NOMO-1 (cell line): ENCODE measurements around the gene VWA7.
A peak's percentile ranks its signal among the peaks of the same experiment; 100 is the strongest.

ENCODE experiments used
- DNase-seq, 2 experiments: peaks; one replicate each; lab custom pipeline; 2025; ENCODE audit not compliant: unreplicated experiment in 2 of 2; lab: John Stamatoyannopoulos, UW

VWA7 gene

DNA sequence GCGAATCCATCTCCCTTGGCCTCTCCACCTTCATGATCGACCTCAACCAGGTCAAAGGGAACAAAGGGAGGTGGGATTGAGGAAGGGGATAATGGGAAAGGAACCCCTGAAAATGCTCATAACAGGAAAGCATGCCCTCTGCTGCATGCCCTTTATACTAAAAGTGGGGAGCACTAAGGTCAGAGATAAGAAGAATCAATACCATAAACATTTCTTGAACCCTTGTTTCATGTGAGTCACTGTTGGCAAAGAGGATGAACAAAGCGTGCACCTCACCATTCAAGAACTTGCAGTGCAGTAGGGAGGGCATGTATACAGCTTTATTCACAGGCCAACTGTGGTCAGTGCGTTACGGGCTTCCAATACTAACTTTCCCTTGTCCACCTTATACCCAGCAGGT is 16.3 kb downstream of the VWA7 start:
- no peak for DNase-seq

DNA sequence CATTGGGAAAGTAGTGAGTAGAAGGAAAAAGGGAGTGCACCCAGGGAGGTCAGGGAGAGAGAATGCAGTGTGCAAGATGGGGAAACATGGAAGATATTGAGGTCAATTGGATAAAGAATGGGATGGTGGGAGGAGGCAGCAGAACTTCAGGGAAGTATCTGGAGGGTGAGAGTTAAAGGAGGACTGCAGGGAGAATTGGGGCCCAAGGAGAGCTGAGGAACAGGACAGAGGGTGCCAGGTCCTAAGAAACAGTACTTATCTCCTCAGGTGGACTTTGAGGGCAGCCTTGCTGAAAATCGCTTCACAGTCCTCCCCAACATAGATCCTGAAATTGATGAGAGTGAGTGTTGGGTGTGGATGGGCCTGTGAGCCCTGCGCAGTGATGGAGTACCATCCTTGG is 18.8 kb downstream of the VWA7 start:
- no peak for DNase-seq

DNA sequence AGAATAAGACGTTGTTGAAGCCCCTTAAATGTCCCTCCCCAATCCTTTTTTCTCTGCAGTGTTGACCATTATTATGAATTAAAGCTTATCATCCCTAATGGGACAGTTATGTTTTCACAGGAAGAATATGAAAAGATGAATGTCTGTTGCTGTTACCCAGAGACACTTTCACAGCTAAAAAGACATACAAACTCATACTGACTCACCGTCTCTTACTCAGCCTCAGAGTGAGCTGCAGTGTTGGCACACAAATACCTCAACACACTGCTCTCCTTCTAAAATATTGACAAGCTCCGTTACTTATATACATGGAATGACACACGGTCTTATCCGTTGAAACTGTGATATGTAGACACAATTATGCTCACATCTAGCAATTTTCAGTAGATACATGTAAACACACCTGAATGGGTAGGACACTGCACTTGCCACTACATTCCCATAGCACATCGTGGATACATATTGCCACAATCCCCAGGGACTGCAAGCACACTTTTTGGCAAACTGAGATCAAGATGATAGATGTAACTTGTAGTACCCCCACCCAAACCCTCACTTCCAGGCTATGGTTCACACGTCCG is 24.3 kb downstream of the VWA7 start:
- DNase-seq: no peak

DNA sequence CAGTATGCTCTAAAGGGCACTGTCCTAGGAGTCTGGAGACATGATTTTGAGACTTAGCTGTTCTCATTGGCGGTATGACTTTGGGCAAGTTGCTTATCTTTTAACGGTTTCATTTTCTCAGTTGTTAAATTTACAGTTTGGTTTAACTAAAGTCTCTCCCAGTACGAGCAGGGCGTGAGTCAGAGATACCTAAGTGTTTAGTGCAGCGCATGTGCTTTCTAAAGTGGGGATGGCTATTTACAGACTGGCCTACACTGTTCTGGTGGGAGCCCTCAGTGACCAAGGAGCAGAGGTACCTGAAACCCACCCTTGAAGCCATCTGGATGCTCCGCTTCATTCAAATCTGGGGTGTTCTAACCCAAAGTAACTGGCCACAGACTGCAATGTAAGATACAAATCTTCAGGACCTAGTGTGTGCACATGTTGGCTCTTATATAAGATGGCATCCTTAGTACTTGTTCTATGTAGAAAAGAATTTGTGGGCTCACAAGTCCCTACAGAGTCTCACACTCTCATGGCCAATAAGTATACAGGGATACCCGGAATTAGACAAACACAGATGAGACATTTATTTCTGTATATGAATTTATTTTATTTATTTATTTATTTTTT is 26.6 kb downstream of the VWA7 start:
- no peak for DNase-seq

DNA sequence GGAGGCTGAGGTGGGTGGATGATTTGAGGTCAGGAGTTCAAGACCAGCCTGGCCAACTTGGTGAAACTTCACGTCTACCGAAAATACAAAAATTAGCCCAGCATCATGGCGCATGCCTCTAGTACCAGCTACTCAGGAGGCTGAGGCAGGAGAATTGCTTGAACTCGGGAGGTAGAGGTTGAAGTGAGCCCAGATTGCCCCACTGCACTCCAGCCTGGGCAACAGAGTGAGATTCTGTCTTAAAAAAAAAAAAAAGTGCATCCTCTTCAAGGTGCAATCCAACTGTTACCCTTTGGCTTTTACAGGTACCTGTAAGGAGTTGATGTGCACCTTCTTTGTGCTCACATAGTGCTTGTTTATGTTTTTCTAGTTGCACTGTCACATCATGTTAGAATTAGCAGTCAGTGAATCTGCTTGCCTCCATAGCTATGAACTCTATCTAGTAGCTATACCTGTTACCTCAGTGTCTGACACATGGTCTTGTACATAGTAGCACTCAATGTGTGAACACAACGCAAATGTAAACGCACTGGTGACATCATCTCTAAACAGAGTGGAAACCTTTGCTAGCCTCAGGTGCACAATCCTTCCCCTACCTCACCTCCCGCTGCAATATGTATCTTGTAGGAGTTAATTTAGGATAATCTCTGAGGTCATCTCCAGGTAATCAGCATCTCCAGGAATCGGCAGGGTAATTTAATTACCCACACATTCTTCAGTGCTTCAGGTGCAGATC is 27.7 kb downstream of the VWA7 start:
- DNase-seq: no peak

DNA sequence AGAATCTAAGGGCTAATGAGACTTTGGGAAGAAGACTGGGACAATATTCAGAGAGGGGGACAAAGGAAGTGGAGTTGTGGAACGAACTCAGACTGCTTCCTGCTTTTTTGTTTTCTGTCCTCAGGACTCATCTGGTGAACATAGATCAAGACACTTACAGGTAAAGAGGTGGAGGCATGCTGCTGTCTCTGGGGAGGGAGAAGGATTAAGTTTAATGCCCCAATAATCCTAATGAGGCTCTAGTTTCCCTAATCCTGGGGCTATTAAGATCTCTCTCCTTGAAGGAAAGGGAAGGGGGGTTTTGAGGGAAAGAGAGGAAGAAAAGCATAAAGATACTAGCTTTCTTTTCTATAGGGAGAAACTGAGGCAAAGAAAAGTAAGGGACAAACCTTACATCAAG is 32.7 kb downstream of the VWA7 start:
- no peak for DNase-seq

DNA sequence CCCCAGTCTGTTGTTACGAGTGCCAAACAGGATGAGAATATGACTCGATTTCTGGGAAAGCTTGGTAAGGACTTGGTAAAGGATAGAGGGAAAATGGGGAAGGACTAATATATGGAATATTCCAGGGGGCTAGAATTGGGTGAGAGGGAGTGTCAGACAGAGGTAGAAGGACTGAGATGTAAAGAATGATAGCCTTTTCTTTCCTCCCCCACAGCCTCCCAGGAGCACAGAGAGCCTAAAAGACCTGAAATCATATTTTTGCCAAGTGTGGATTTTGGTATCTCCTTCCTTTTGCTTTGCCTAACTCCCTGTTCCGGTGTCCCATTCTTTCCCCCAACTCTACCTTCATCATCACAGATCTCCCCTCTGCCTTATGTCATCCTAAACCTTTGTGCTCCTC is 34.2 kb downstream of the VWA7 start:
- DNase-seq: no peak

DNA sequence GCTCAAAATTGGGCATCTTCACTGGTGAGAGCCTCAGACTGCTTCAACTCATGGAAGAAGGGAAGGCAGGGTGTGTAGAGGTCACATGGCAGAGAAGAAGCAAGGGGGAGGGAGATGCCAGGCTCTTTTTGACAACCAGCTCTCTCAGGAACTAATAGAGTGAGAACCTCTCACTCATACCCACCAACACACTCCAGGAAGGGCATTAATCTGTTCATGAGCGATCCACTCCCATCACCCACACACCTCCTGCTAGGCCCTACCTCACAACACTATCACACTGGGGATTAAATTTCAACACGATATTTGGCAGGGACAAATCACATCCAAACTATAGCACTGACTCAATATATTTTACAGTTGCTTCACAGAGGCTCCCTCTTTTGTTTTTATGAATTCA is 35.3 kb downstream of the VWA7 start:
- no peak for DNase-seq

DNA sequence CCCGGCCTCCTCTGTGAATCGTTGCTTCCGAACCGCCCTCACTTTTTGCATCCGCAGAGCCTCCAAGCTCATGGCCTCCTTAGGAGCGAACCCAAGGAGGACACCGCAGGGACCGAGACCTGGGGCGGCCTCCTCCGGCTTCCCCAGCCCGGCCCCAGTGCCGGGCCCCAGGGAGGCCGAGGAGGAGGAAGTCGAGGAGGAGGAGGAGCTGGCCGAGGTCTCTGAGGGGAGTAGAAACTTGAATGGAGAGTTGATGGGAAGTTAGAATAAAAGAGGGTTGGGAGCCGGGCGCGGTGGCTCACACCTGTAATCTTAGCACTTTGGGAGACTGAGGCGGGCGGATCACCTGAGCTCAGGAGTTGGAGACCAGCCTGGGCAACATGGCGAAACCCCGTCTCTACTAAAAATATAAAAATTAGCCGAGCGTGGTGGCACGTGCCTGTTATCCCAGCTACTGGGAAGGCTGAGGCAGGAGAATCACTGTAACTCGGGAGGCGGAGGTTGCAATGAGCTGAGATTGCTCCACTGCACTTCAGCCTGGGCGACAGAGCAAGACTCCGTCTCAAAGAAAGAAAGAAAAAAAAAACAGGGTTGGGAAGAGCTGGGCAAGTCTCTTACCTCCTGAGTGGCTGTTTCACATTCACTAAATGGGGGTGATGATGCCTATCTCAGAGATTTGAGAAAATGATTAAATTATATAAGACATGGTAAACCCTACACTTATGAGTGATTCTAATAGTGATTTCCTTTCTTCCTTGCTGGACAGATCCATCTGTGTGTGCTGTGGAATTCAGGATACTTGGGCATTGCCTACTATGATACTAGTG is 36.5 kb downstream of the VWA7 start:
- peak; percentile 69 to 74 for DNase-seq

DNA sequence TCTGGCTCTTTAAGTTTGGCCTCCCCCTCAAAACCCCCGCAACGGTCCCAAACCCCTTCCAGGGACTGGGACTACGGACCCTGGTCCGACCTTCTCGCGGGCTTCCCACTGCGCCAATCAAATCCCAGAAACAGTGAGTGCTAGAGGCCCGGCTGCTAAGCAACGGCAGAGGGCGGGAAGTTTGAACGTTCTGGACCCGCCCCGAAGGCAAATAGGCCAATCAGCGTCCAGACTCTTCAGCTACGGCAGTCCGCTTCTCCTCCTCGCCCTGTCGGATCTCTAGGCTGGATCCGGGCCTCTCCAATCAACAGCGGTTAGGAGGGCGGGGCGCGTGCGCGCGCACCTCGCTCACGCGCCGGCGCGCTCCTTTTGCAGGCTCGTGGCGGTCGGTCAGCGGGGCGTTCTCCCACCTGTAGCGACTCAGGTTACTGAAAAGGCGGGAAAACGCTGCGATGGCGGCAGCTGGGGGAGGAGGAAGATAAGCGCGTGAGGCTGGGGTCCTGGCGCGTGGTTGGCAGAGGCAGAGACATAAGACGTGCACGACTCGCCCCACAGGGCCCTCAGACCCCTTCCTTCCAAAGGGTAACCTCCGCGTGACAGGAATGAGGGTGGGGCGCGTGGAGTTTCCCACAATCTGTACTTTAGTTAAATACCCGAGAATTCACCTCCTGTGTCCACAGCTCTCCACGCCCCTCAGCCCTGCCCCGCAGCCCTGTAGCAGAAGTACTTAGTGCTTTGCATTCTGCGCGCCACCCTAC is 37.3 kb downstream of the VWA7 start, which contains the start of gene MSH5:
MSH5 (plus strand) TSS at position 367 of the 758 bp plus-strand sequence. CDS start 462 bp downstream, outside the sequence.
- DNase-seq: peak; percentile 99

DNA sequence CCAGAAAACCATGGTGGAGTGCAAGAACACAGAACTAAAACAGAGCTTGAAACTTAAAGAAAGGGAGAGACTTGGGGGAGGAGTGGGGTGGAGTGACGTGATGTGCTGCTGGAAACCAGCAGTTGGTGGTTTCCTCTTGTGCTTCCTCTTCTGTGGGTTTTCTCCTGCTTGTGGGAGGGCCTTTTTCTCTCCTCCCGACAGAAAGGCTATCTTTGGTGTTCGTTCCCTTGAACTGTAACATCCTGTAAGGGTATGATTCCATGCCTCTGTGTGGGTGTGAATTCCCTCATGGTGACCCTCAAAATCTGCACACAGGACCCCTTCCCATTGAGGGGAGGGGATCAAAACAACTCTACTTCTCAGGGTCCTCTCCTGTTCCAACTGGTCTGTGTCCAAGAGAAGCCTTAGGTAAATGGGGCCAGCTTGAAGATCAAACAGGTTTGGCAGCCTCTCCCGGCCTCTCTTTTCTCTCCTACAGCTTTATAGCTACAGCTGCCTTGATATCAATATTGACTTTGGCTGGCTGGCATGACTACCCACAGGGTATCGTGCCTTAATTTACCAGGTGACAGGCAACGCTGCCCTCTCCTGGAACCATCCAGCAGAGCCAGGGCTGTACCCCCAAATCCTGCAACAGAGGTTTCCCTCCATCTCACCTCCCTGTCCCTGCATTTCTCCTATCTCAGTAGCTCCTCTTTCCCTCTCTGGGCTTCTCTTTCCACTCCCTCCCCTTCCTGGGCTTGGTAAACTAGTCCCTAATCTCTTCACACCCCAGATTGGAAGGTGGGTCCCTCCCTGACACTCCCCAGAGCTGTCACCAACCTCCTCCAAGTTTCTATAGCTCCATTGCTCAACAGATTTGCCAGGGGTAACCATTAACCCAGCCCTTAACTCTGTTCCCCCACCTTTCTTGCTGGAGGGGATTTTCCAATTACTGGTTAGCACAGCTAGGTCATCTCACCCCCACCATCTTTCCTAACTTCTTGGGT is 38.8 kb downstream of the VWA7 start:
- DNase-seq: peak; percentile 96

DNA sequence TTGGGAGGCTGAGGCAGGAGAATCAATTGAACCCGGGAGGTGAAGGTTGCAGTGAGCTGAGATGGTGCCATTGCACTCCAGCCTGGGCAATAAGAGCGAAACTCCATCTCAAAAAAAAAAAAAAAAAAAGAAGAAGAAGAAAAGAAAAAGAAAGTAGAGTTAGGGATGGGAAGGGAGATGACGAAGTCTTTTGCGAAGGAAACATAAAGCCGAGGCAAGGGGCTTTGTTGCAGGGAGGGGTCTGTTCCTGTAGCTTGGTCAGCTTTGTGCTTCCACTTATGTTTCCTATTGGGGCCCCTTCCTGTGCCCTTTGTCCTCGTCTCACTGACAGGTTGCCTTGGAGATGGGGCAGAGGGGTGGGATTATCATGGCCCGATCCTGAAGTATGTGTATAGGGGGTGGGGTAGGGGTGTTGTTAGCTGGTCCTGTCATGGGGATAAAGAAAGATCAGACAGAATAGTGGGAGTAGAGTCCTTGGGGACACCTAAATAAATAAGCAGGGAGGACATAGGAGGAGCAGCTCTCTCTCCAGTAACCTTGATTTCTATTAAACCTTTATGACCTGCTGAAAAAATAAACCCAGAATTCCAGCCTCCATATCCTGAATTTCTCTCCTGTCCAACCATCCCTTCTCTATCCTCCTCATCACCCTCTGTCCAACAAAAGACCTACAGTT is 39.7 kb downstream of the VWA7 start:
- peak; percentile 81 to 85 for DNase-seq

DNA sequence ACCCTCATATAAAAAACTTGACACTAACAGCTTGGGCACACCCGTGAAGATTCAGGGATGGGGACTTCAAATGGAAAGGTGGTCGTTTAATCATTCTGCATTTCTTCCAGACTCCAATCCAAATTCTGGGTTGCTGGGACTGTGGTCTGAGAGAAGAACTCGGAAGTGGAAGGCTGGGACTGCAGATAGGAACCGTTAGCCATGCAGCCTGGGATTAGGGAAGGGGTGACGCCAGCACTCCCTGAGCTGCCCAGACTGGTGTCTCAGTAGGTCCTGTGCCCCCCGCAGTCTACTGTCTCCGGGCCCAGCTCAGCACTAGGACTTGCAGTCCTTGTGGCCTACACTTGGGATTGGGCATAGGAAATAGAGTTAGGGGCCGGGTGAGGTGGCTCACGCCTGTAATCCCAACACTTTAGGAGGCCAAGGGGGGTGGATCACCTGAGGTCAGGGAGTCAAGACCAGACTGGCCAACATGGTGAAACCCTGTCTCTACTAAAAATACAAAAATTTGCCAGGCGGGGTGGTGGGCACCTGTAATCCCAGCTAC is 40.3 kb downstream of the VWA7 start:
- DNase-seq: no peak

DNA sequence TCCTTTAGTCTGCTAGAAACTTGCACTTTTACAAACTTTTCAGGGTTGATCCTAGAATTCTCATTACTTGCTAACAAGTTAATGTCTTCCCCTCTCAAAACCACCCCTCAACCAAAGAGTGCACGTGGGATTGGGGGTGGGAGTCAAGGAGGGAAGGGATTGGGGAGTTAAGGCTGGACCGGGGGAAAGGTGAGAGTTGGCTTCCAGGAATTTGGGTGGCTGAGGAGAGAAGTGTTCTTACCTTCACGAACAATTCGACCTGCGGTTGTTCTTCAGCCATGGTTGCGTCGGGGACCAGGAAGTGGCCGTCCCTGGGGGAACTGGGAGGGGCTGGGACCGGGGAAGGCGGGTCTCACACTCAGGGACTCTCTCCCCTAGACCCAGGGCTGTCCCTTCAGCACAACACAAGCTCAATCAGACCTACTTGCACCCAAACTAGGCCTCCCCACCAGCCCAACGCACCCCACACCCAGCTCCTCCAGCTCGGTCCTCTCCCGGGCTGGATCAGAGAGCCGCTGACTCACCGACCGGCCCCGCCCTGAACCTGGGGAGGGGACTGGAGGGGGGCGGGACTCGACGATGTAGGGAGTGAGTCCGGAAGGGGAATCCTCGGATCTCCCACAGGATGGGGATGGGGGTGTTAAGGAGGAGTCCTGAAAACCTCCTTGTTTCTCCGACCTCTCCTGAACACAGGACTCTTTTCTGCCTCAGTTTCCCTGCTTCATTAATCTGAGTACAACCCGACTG is 40.9 kb downstream of the VWA7 start, which contains the start of gene CLIC1:
CLIC1 (minus strand) TSS at position 510 of the 747 bp plus-strand sequence; CDS start at position 280, 230 bp downstream.
- peak; percentile 82 to 87 for DNase-seq

DNA sequence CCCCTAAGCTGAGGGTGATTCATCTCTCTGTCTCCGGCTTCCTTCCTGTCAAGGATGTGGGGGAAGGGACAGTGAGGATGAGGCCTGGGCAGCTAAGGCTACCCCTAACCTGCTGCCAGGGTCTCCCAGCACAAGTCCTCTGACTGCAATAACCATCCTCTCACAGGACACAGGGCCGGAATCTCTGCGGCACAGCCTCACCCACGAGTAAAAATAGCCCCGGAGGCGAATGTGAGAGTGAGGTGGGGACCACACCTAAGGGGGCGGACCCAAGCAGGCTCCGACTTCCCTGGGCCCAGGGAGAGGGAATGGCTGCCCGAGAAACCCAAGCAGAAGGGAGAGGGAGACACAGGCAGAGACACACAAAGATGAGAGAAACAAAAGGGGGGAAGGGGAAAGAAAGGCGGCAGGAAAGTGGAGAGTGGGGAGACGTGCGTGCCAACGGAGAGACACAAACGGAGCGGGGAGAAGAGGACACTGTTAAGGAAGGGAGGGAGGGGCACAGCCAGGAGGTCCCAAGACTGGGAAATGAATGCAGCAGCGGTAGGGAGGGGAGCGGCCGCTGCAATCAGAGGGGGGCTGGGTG is 42.2 kb downstream of the VWA7 start:
- DNase-seq: peak; percentile 50 to 62

DNA sequence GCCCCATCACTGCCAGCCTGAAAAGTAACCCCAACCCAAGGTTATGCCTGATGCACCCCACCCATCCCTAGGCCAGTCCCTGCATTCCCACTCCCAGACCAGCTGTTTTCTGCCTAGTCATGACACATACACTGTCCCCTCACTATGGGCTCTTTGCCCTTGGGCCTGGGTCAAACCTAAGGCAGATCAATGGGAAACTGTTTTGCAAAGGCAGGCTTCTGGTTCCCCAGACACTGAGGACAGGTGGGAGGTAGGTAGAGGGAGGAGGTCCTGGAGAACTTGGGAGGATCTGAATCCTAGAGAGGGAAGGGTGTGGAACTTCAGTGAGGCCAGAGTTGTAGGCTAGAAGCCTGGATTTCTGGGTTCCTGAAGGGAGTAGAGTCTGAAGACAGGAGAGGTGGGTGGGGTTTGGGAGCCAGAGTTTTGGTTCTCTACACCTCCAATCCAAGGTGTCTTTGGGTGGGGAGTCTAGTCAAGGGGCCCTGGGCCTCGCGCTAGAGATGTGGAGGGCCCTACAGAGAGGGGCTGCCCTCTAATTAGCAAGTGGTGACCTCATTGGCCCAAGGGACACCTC is 42.8 kb downstream of the VWA7 start:
- no peak for DNase-seq

DNA sequence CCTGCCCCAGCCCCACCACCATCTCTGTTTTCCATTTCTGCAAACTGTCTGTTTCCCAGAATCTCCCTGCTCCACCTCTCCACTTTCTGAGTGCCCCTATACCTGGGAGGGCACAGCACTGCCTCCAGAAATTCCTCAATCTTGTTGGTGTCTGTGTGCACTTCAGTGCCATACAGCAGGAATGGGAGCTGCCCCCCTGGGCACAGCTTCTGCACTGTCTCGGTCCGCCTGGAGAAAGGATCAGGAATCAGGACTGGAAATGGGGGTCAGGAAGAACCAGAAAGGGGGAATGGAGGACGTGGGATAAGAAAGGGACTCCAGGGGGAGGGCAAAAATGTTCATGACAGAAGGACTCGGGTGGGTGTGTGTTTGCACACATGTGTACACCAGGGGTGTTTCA is 43.4 kb downstream of the VWA7 start:
- no peak for DNase-seq
